ENCODE results near the gene HADH. TPM values are rescaled to one million over a fixed set of nuclear protein-coding genes. Genes with fewer than 3 reads are reported as not detected.

Gene HADH
- polyA plus RNA-seq, 2 of the 4 experiments (the other 2 are of a cell fraction) = 22.7 to 23.7 TPM

- TF ChIP-seq TFCP2L1 (CRISPR knock-in tag; IDR thresholded peaks at IDR 0.05) (no peak), BCL3 (IDR thresholded peaks at IDR 0.05) (no peak), CHD4 (IDR thresholded peaks at IDR 0.05; ENCODE audit: borderline replicate concordance) (no peak), ZNF302 (CRISPR knock-in tag; IDR thresholded peaks at IDR 0.05) (no peak), SREBF2 (IDR thresholded peaks at IDR 0.05) (no peak), FOXS1 (CRISPR knock-in tag; IDR thresholded peaks at IDR 0.05) (no peak), HES2 (IDR thresholded peaks at IDR 0.05) (no peak), JUNB (IDR thresholded peaks at IDR 0.05) (no peak), FOSB (CRISPR knock-in tag; IDR thresholded peaks at IDR 0.05) (no peak), CBX2 (IDR thresholded peaks at IDR 0.05; ENCODE audit: borderline replicate concordance, low read depth) (no peak), MYC (IDR thresholded peaks at IDR 0.05; ENCODE audit: borderline replicate concordance, low read length) (no peak), HEYL (CRISPR knock-in tag; IDR thresholded peaks at IDR 0.05) (no peak), HDAC2 (IDR thresholded peaks at IDR 0.05) (no peak), KDM1A (IDR thresholded peaks at IDR 0.05; ENCODE audit: low read depth) (no peak), MAX (IDR thresholded peaks at IDR 0.05) (no peak), ZFP36 (IDR thresholded peaks at IDR 0.05; ENCODE audit: borderline replicate concordance, partially characterized antibody) (no peak), ELK1 (IDR thresholded peaks at IDR 0.05; ENCODE audit: low read depth, low read length) (no peak), REST (IDR thresholded peaks at IDR 0.05) (no peak), NFE2L2 (conservative IDR thresholded peaks at IDR 0.05; ENCODE audit: low read length) (no peak), ZSCAN20 (CRISPR knock-in tag; IDR thresholded peaks at IDR 0.05) (no peak)
- ChIA-PET CTCF (no interaction called here), POLR2A (no interaction called here)
- Histone ChIP-seq H3K27ac (no peak overlapping the region), H3K4me3 (no peak overlapping the region), H3K9me3 (no peaks in the 10 kb centered on the region), H3K4me2 (no peak overlapping the region), H3K4me1 (0 out of 3 replicates have a peak, but pooled peaks cover 3% of the 10 kb centered on the region)
- FAIRE-seq (no peak), ATAC-seq (no peak), DNase-seq (ENCODE audit: low read depth in 1 of 2, low spot score in 1 of 2) (peak in 1 of 2 experiments; percentile 1)
- 72% methylated on average over 10 of the region's 10 CpGs for WGBS (ENCODE audit: missing lambda C conversion rate)
Observed at GRCh38 chr4:107987916-107988762, 1.6 kb upstream of the HADH start.

GRCh38 chr4:107988763-107989035, 990 bp upstream of the HADH start:
- Histone ChIP-seq H3K27ac (no peak overlapping the region), H3K9me3 (no peaks in the 10 kb centered on the region), H3K4me3 (no peak overlapping the region), H3K4me1 (0 out of 3 replicates have a peak, but pooled peaks cover 3% of the 10 kb centered on the region), H3K4me2 (no peak overlapping the region)
- CTCF ChIA-PET = no interaction called here
- DNase-seq (ENCODE audit: low read depth in 1 of 2, low spot score in 1 of 2) (no peak), FAIRE-seq (no peak), ATAC-seq (no peak)
- WGBS (ENCODE audit: missing lambda C conversion rate) = 91% methylated on average over 5 of the region's 5 CpGs
- POLR2A ChIA-PET = no interaction called here
- TF ChIP-seq SMC3 (IDR thresholded peaks at IDR 0.05) (no peak), JUNB (IDR thresholded peaks at IDR 0.05) (no peak), ZC3H11A (IDR thresholded peaks at IDR 0.05) (no peak), MYC (IDR thresholded peaks at IDR 0.05; ENCODE audit: borderline replicate concordance, low read length) (no peak), E2F6 (IDR thresholded peaks at IDR 0.05; ENCODE audit: borderline replicate concordance, low read depth) (no peak), NFE2L2 (conservative IDR thresholded peaks at IDR 0.05; ENCODE audit: low read length) (no peak), FOSL2 (IDR thresholded peaks at IDR 0.05) (no peak), FOSL2 (CRISPR knock-in tag; IDR thresholded peaks at IDR 0.05) (no peak), ZNF302 (CRISPR knock-in tag; IDR thresholded peaks at IDR 0.05) (no peak), MAFK (IDR thresholded peaks at IDR 0.05; ENCODE audit: partially characterized antibody) (no peak), PBX3 (IDR thresholded peaks at IDR 0.05) (no peak), USF2 (IDR thresholded peaks at IDR 0.05) (no peak), KDM5A (IDR thresholded peaks at IDR 0.05) (no peak), ESRRA (IDR thresholded peaks at IDR 0.05; ENCODE audit: borderline replicate concordance, low read length) (no peak)
